Neural cell (in vitro differentiated cells): ENCODE data around the gene C1QTNF9. TPM values are rescaled to one million over a fixed set of nuclear protein-coding genes. Genes with fewer than 3 reads are reported as not detected.

Source experiments
- H2AFZ ChIP-seq: fragments of 200-600, 300-800 bp; sonication (generic), shearing (Covaris generic); 2 replicates; pipeline ENCODE4 v1.6.0; 2014; ENCODE audit warnings: low read depth, mild to moderate bottlenecking, antibody characterized with exemption, low read length, moderate library complexity
- H3F3A ChIP-seq: fragments of 200-600 bp; shearing (Covaris generic); 2 replicates; pipeline ENCODE4 v1.6.1; 2016; ENCODE audit warnings: mild to moderate bottlenecking, moderate library complexity, mixed read lengths, antibody characterized with exemption, low read length; ENCODE audit not compliant: insufficient read depth, poor library complexity, severe bottlenecking
- H3K27ac ChIP-seq: fragments of 200-600, 300-800 bp; sonication (generic), shearing (Covaris generic); 2 replicates; pipeline ENCODE4 v1.5.1; 2014; ENCODE audit warnings: mild to moderate bottlenecking, low read length, moderate library complexity
- H3K27me3 ChIP-seq: fragments of 300-800, 200-600 bp; sonication (generic), shearing (Covaris generic); 2 replicates; pipeline ENCODE4 v1.6.0; 2014; ENCODE audit warnings: mild to moderate bottlenecking, low read depth, low read length, moderate library complexity; ENCODE audit not compliant: insufficient read depth
- H3K36me3 ChIP-seq: fragments of 300-800, 200-600 bp; sonication (generic), shearing (Covaris generic); 2 replicates; pipeline ENCODE4 v1.5.1; 2014; ENCODE audit warnings: mild to moderate bottlenecking, antibody characterized with exemption, low read length, moderate library complexity; ENCODE audit not compliant: insufficient read depth
- H3K4me2 ChIP-seq: fragments of 300-800, 200-600 bp; sonication (generic), shearing (Covaris generic); 2 replicates; pipeline ENCODE4 v1.6.0; 2014; ENCODE audit warnings: mild to moderate bottlenecking, low read length
- H3K4me3 ChIP-seq: fragments of 300-800, 200-600 bp; sonication (generic), shearing (Covaris generic); 2 replicates; pipeline ENCODE4 v1.5.1; 2014; ENCODE audit warnings: mild to moderate bottlenecking, low read length, moderate library complexity
- H3K79me2 ChIP-seq: fragments of 200-600 bp; shearing (Covaris generic); replicated peaks from 2 replicates; pipeline ENCODE4 v1.6.0; 2014; ENCODE audit warnings: mild to moderate bottlenecking, low read length, moderate library complexity; ENCODE audit not compliant: insufficient read depth
- H3K9ac ChIP-seq: fragments of 300-800, 200-600 bp; sonication (generic), shearing (Covaris generic); 2 replicates; pipeline ENCODE4 v1.6.1; 2016; ENCODE audit warnings: mild to moderate bottlenecking, low read length, mixed read lengths
- H3K9me2 ChIP-seq: fragments of 200-600 bp; shearing (Covaris generic); 2 replicates; pipeline ENCODE4 v1.6.1; 2016; ENCODE audit warnings: mild to moderate bottlenecking, low read length, mixed read lengths; ENCODE audit not compliant: insufficient read depth
- H3K9me3 ChIP-seq: fragments of 200-600, 300-800 bp; sonication (generic), shearing (Covaris generic); 2 replicates; pipeline ENCODE4 v1.6.1; 2016; ENCODE audit warnings: mild to moderate bottlenecking, mixed run types, low read length, moderate library complexity, mixed read lengths
- H4K20me1 ChIP-seq: fragments of 200-600 bp; shearing (Covaris generic); 2 replicates; pipeline ENCODE4 v1.6.1; 2016; ENCODE audit warnings: mild to moderate bottlenecking, mixed run types; ENCODE audit not compliant: insufficient read depth
- CTCF ChIP-seq: fragments of 450-650 bp; IDR thresholded peaks from 2 replicates; pipeline ENCODE4 v1.5.1; 2014; ENCODE audit warnings: antibody characterized with exemption, mild to moderate bottlenecking, moderate library complexity; ENCODE audit not compliant: poor library complexity, severe bottlenecking
- EP300 ChIP-seq: fragments of 450-650 bp; conservative IDR thresholded peaks from 2 replicates; pipeline ENCODE4 v1.6.1; 2014; ENCODE audit warnings: antibody characterized with exemption, mild to moderate bottlenecking, moderate library complexity; ENCODE audit not compliant: poor library complexity, severe bottlenecking
- EZH2 ChIP-seq: fragments of 200-600, 300-800 bp; shearing (Covaris generic), sonication (generic); IDR thresholded peaks from 2 replicates; pipeline ENCODE4 v1.6.1; 2014; ENCODE audit warnings: antibody characterized with exemption, low read length, borderline replicate concordance, mild to moderate bottlenecking; ENCODE audit not compliant: insufficient read depth, poor library complexity, severe bottlenecking
- MXI1 ChIP-seq: fragments of 450-650 bp; conservative IDR thresholded peaks from 2 replicates; pipeline ENCODE4 v1.6.1; 2014; ENCODE audit warnings: antibody characterized with exemption, mild to moderate bottlenecking; ENCODE audit not compliant: poor library complexity, severe bottlenecking
- POLR2AphosphoS5 ChIP-seq: IDR thresholded peaks from 2 replicates; pipeline ENCODE4 v1.6.1; 2012
- RAD21 ChIP-seq: fragments of 450-650 bp; conservative IDR thresholded peaks from 2 replicates; pipeline ENCODE4 v1.6.1; 2014; ENCODE audit warnings: antibody characterized with exemption, mild to moderate bottlenecking, moderate library complexity
- REST ChIP-seq: IDR thresholded peaks from 2 replicates; pipeline ENCODE4 v1.6.1; 2012; ENCODE audit warnings: borderline replicate concordance
- SMC3 ChIP-seq: fragments of 450-650 bp; conservative IDR thresholded peaks from 2 replicates; pipeline ENCODE4 v1.6.1; 2014; ENCODE audit warnings: antibody characterized with exemption, mild to moderate bottlenecking, moderate library complexity; ENCODE audit not compliant: poor library complexity
- TAF1 ChIP-seq: IDR thresholded peaks from 2 replicates; pipeline ENCODE4 v1.6.1; 2012; ENCODE audit warnings: low read depth
- polyA plus RNA-seq: library from polyadenylated mRNA; depleted of rRNA; stranded (reverse); fragments of >200 nt; gene quantifications from 2 replicates; pipeline ENCODE4 v1.2.3, GENCODE V29; 2014

C1QTNF9 gene
- polyA plus RNA-seq, 1 donor from 2014 or later, result not detected

- H2AFZ ChIP-seq, result no peak overlapping the region
- TF ChIP-seq SMC3, result no peak
- TF ChIP-seq EZH2, result no peak
- TF ChIP-seq POLR2AphosphoS5, result no peak
- TF ChIP-seq EP300, result no peak
- TF ChIP-seq MXI1, result no peak
- no peak for TF ChIP-seq TAF1
- no peak for TF ChIP-seq REST
- no peak for TF ChIP-seq RAD21
- TF ChIP-seq CTCF, result no peak
- no peaks in the 10 kb centered on the region for H3K9me2 ChIP-seq
- H3K27ac ChIP-seq, result no peak overlapping the region
- no peaks in the 10 kb centered on the region for H3K9me3 ChIP-seq
- H3K36me3 ChIP-seq, result no peaks in the 10 kb centered on the region
- H3F3A ChIP-seq, result no peaks in the 10 kb centered on the region
- no peak overlapping the region for H3K4me3 ChIP-seq
- H3K27me3 ChIP-seq, result no peaks in the 10 kb centered on the region
- no peak overlapping the region for H3K9ac ChIP-seq
- no peaks in the 10 kb centered on the region for H3K79me2 ChIP-seq
- no peaks in the 10 kb centered on the region for H4K20me1 ChIP-seq
- no peak overlapping the region for H3K4me2 ChIP-seq
These were observed 52.5 kb downstream of the C1QTNF9 start for GRCh38 chr13:24361852-24362366.

GRCh38 chr13:24362435-24362952 lies 53.1 kb downstream of the C1QTNF9 start:
- H4K20me1 ChIP-seq, result no peaks in the 10 kb centered on the region
- H3K27me3 ChIP-seq, result no peaks in the 10 kb centered on the region
- H3K9me3 ChIP-seq, result no peaks in the 10 kb centered on the region
- H3K36me3 ChIP-seq, result no peaks in the 10 kb centered on the region
- no peaks in the 10 kb centered on the region for H3F3A ChIP-seq
- no peak for TF ChIP-seq MXI1
- TF ChIP-seq TAF1, result no peak
- no peak for TF ChIP-seq RAD21
- TF ChIP-seq EP300, result no peak
- no peak for TF ChIP-seq EZH2
- TF ChIP-seq REST, result no peak
- no peak for TF ChIP-seq POLR2AphosphoS5
- TF ChIP-seq SMC3, result no peak
- TF ChIP-seq CTCF, result no peak
- H3K4me3 ChIP-seq, result no peak overlapping the region
- H3K27ac ChIP-seq, result no peak overlapping the region
- no peaks in the 10 kb centered on the region for H3K79me2 ChIP-seq
- no peak overlapping the region for H2AFZ ChIP-seq
- no peaks in the 10 kb centered on the region for H3K9me2 ChIP-seq
- H3K4me2 ChIP-seq, result no peak overlapping the region
- H3K9ac ChIP-seq, result no peak overlapping the region
